ENCODE data around the gene CYB561.
A peak's percentile ranks its signal among the peaks of the same experiment; 100 is the strongest.

Gene CYB561

DNA sequence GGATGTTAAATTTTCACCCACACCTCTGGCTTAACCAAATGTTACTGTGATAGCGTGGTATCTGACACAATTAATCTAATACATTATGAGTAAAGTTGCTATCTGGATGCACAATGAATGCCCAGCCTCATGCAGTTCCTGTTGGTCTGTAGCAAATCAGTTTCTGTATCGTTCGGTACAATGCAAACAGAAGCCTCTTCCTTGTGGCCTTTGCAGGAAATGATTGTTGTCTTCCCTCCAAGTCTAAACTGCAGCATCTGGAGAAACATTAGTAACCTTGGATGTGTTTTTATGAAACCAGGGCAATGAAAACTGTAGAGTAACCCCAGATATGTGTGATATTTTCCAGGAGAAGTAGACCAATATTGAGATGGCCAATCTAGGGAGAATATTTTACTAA, 46.8 kb downstream of the CYB561 start:
- TF ChIP-seq, protein P1, sequence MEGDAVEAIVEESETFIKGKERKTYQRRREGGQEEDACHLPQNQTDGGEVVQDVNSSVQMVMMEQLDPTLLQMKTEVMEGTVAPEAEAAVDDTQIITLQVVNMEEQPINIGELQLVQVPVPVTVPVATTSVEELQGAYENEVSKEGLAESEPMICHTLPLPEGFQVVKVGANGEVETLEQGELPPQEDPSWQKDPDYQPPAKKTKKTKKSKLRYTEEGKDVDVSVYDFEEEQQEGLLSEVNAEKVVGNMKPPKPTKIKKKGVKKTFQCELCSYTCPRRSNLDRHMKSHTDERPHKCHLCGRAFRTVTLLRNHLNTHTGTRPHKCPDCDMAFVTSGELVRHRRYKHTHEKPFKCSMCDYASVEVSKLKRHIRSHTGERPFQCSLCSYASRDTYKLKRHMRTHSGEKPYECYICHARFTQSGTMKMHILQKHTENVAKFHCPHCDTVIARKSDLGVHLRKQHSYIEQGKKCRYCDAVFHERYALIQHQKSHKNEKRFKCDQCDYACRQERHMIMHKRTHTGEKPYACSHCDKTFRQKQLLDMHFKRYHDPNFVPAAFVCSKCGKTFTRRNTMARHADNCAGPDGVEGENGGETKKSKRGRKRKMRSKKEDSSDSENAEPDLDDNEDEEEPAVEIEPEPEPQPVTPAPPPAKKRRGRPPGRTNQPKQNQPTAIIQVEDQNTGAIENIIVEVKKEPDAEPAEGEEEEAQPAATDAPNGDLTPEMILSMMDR (conservative IDR thresholded peaks at IDR 0.05; ENCODE audit: low read depth), result no peak
- POLR2A ChIA-PET (ENCODE audit: low non-redundant PET), result no interaction called here
- no peak overlapping the region for H3K27ac ChIP-seq
- DNase-seq (ENCODE audit: low spot score), result no peak
- CTCF ChIA-PET, result no interaction called here

DNA sequence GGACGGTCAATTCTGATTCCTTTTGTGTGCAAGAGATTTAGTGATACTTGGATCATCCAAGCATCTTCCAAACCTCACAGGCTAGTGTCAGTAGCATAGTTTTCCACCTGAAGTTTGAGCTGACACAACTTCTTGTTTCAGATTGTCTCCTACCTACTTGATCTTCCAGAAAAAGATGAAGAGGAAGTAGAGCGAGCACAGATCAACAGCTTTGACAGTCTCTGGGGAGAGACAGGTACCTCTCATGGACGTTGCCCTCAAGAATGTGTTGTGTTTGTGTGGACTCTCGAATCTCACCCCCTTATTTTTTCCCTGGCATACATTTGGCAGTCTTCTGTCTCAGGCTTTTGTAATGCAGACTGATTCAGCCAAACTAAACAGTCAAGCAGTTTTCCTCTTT, 47.4 kb downstream of the CYB561 start:
- H3K27ac ChIP-seq, result no peak overlapping the region
- ChIA-PET CTCF (interaction anchor here (0.6 kb wide), 1 partner anchor 772 kb away, joined by 3 read pairs; no protein-coding TSS in a partner anchor), POLR2A (ENCODE audit: low non-redundant PET) (no interaction called here)
- DNase-seq (ENCODE audit: low spot score), result no peak
- TF ChIP-seq, protein P1 (conservative IDR thresholded peaks at IDR 0.05; ENCODE audit: low read depth), result no peak

DNA sequence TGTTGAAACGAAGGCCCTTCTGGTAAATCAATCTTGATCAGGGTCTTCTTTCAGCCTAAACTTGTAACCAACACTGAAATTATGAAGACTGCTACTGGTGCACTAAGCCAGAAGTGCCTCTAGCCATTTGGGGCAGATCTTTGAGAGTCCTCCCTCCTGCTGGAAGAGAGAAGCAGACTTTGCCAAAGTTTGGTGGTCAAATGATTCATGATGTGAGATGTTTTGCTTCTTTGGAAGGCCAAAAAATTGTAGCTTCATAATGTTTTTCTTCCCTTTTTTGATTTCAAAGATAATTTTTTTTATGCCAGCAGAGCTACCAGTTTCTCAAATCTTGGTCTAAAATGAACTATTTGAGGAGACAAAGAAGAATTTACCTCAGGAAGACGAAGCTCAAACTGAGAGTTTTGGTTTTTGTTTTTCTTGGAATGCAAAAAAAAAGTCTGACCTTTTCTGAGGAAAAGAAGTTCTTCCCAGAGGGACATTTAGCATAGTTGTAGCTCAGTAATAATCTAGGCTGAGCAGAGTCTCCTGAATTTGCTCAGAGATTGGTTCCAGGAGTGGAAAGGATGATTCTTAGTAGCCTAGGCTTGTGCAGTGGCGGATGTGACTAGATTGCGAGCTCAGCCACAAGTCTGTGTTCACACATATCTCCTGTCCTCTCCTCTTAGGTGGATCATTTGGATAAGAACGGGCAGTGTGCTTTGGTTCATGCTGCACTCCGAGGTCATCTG, 50.9 kb downstream of the CYB561 start:
- TF ChIP-seq, protein P1 (conservative IDR thresholded peaks at IDR 0.05; ENCODE audit: low read depth), result no peak
- no peak for DNase-seq (ENCODE audit: low spot score)
- CTCF ChIA-PET, result interaction anchor here (0.7 kb wide), 1 partner anchor 11 kb away, joined by 3 read pairs; no protein-coding TSS in a partner anchor
- POLR2A ChIA-PET (ENCODE audit: low non-redundant PET), result no interaction called here
- H3K27ac ChIP-seq, result no peak overlapping the region

DNA sequence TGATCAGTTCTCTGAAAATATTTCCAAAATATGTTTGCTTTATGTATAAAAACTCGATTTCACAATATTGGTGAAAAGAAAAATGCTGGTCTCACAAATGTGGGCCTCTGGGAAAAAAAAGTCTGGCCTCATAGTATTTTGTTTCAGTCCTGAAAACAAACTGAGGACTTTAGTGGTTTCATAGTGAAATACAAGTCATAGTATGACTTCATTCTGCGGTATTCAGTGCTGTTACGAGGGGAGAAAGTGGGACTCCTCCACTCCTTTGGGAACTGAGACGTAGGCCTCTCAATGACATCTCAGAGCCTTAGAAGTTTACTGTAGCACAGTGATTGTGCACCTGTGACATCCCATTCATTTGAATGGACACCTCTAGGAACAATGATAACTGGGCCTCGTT, 56.0 kb downstream of the CYB561 start:
- no peak for DNase-seq (ENCODE audit: low spot score)
- TF ChIP-seq, protein P1 (conservative IDR thresholded peaks at IDR 0.05; ENCODE audit: low read depth), result no peak
- ChIA-PET CTCF (interaction anchor here (0.6 kb wide), 1 partner anchor 96 kb away, joined by 4 read pairs; no protein-coding TSS in a partner anchor), POLR2A (ENCODE audit: low non-redundant PET) (no interaction called here)
- H3K27ac ChIP-seq, result no peak overlapping the region

DNA sequence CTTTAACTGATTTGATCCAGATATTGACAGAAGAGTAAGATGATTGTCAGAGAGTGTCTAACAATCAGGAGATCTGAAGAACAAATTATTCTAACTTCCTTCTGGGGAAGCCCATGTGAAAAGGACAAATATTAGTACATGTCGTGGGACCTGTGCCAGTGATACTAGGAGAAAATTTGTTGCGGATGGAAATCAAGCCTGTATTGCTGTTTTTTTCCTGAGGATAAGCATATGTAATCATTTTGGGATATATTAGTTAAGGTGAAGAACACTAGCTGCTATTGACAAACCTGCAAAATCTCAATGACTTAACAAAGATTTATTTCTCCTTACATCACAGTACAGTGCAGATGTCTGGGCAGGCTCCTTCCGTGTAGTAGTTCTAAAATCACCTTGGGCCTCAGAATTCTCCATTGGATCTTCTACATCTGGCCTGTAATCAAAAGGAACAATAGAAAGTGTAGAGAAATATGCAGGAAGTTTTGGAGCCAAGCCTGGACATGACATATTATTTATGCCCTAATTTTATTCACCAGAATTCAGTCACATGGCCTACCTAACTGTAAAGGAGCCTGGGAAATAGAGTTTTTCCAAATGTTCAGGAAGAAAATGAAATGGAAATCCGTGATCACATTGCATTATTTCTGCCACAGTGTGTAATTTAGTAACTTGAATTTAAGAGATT, 58.3 kb downstream of the CYB561 start:
- no peak for DNase-seq (ENCODE audit: low spot score)
- ChIA-PET POLR2A (ENCODE audit: low non-redundant PET) (no interaction called here), CTCF (interaction anchor here (0.7 kb wide), 1 partner anchor 90 kb away, joined by 4 read pairs; no protein-coding TSS in a partner anchor)
- TF ChIP-seq, protein P1 (conservative IDR thresholded peaks at IDR 0.05; ENCODE audit: low read depth), result no peak
- no peak overlapping the region for H3K27ac ChIP-seq

DNA sequence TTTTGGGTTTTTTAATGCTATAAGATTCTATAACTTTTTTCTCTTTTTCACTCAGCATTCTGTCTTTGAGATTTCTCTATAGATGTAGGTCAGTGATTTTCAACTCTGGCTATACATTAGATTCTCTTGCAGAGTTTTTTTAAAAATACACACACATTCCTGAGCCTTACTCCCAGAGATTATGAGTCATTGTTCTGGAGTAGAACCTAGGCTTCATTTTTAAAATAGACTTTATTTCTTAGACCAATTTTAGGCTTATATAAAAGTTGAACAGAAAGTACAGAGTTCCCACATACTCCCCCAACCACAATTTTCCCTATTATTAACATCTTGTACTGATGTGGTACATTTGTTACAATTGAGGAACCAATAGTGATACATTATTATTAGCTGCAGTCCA, 63.3 kb downstream of the CYB561 start:
- ChIA-PET CTCF (interaction anchor here (0.8 kb wide), 1 partner anchor 709 kb away, joined by 3 read pairs; no protein-coding TSS in a partner anchor), POLR2A (ENCODE audit: low non-redundant PET) (no interaction called here)
- peak; percentile 29 for DNase-seq (ENCODE audit: low spot score)
- TF ChIP-seq, protein P1 (conservative IDR thresholded peaks at IDR 0.05; ENCODE audit: low read depth), result no peak
- no peak overlapping the region for H3K27ac ChIP-seq

Measured in RWPE1 (cell line).